Activated CD8-positive, alpha-beta T cell treated with anti-CD3 and anti-CD28 coated beads, Interleukin-2, amount 10 ng/mL, durations not matched to agents 7 days and 5 days (primary cell): ENCODE measurements around the gene HRH4. TPM values are rescaled to one million over a fixed set of nuclear protein-coding genes. Genes with fewer than 3 reads are reported as not detected.

Source experiments
- ATAC-seq: fragments of 150-1000 bp; cut with Tn5 transposase; one replicate; pipeline ENCODE4 v1.10.0; 2021; ENCODE audit warnings: moderate library complexity
- CTCF ChIA-PET: fragments of 350-600 bp; sonication (Branson Sonifier 250); formaldehyde crosslinking; loops from one replicate; lab custom pipeline; 2021; ENCODE audit warnings: antibody characterized with exemption; lab: Charles Lee
- POLR2A ChIA-PET: fragments of 350-600 bp; sonication (Branson Sonifier 250); formaldehyde crosslinking; loops from one replicate; lab custom pipeline; 2021; ENCODE audit warnings: antibody characterized with exemption; lab: Charles Lee
- DNase-seq: peaks from one replicate; pipeline ENCODE4 v3.0.0-alpha.2; 2020
- H3K27ac Mint-ChIP-seq: one replicate; pipeline ENCODE4 v1.8.0; 2021; ENCODE audit warnings: mild to moderate bottlenecking, mixed read lengths
- H3K27me3 Mint-ChIP-seq: one replicate; pipeline ENCODE4 v1.8.0; 2021; ENCODE audit warnings: low read depth, mixed read lengths
- H3K36me3 Mint-ChIP-seq: one replicate; pipeline ENCODE4 v1.8.0; 2021; ENCODE audit warnings: low read depth, mixed read lengths
- H3K4me1 Mint-ChIP-seq: one replicate; pipeline ENCODE4 v1.8.0; 2021; ENCODE audit warnings: low read depth, mixed read lengths
- H3K4me3 Mint-ChIP-seq: one replicate; pipeline ENCODE4 v1.8.0; 2021; ENCODE audit warnings: mild to moderate bottlenecking, mixed read lengths
- H3K9me3 Mint-ChIP-seq: one replicate; pipeline ENCODE4 v1.8.0; 2022; ENCODE audit warnings: mixed read lengths; ENCODE audit not compliant: insufficient read depth
- total RNA-seq, 2 experiments: library from RNA; stranded (reverse); gene quantifications; one replicate each; pipeline ENCODE4 v1.2.3, GENCODE V29; 2021

The HRH4 gene
- total RNA-seq, 2 experiments from 2014 or later: not detected

DNA sequence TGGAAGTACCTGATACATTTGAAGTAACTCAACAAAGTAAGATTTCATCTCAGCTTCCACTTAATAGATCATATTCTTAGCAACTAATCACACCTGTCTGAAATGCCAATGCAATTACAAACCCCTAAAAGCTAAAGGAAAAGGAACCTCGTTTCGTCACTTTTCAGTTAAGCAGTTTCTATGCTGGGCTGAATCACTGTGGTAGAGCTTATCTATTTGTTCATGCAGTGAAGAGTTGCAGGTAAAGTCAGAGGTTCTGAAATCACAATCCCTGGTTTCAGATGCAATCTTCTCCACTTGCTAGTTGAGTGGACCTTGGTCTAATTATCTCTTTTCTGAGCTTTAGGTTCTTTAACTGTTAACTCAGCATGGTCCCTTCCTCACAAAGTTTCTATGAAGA is 6.3 kb downstream of the HRH4 start:
- Mint-ChIP-seq H3K4me3 (no peak overlapping the region), H3K4me1 (no peaks in the 10 kb centered on the region), H3K27ac (no peak overlapping the region), H3K36me3 (no peaks in the 10 kb centered on the region), H3K9me3 (no peaks in the 10 kb centered on the region), H3K27me3 (peaks cover 3% of the 10 kb centered on the region)
- POLR2A ChIA-PET: no interaction called here
- CTCF ChIA-PET: interaction anchor here (2.1 kb wide), 1 partner anchor 22 kb away, joined by 8 read pairs; no protein-coding TSS in a partner anchor
- no peak for ATAC-seq
- DNase-seq: no peak

GRCh38 chr18:24470022-24470618 is 9.7 kb downstream of the HRH4 start:
- no peak overlapping the region for H3K27ac Mint-ChIP-seq
- CTCF ChIA-PET: no interaction called here
- no peak overlapping the region for H3K4me3 Mint-ChIP-seq
- no peaks in the 10 kb centered on the region for H3K36me3 Mint-ChIP-seq
- H3K4me1 Mint-ChIP-seq: no peaks in the 10 kb centered on the region
- DNase-seq (no peak), ATAC-seq (no peak)
- H3K27me3 Mint-ChIP-seq: peaks cover 3% of the 10 kb centered on the region
- POLR2A ChIA-PET: no interaction called here
- no peaks in the 10 kb centered on the region for H3K9me3 Mint-ChIP-seq

DNA sequence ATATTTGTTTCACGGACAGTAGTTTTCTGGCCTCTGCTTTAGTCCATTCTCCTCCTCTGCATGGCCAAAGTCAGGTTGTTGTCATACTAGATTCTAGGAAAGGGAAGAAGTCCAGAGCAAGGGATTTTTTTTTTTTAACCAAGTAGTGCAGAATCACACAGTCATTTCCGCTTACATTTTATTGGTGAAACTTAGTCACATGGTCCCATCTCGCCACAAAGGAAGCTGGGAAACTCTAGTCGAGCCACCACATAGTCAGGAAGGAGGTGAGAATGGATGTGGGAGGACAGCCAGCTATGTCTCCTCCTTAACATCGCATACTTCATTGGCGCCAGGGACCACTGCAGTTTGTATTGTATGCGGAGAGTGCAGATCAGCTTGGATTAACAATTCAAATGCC is 10.4 kb downstream of the HRH4 start:
- ATAC-seq (no peak), DNase-seq (no peak)
- Mint-ChIP-seq H3K27me3 (peaks cover 3% of the 10 kb centered on the region), H3K4me3 (no peak overlapping the region), H3K4me1 (no peaks in the 10 kb centered on the region), H3K9me3 (no peaks in the 10 kb centered on the region), H3K36me3 (no peaks in the 10 kb centered on the region), H3K27ac (no peak overlapping the region)
- ChIA-PET POLR2A (no interaction called here), CTCF (no interaction called here)

DNA sequence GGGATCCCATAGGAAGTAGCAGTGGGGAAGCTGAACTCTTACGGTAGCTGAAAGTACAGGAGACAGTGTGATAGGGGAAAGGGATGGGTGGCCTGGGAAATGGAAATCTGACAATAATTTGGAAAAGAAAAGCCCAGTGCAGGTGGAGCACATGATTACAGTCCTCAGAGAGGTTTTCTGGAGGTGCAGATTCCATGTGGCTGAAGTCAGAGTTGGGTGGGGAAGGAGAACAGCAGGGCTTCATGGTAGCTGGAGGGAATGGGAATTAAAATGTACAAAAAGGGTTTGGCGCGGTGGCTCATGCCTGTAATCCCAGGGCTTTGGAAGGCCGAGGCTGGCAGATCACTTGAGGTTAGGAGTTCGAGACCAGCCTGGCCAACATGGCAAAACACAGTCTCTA is 12.2 kb downstream of the HRH4 start:
- CTCF ChIA-PET: interaction anchor here (1.0 kb wide), 1 partner anchor 42 kb away, joined by 3 read pairs; no protein-coding TSS in a partner anchor

GRCh38 chr18:24474406-24474805 is 14.0 kb downstream of the HRH4 start:
- no peaks in the 10 kb centered on the region for H3K36me3 Mint-ChIP-seq
- no peak for ATAC-seq
- POLR2A ChIA-PET: no interaction called here

More for the DNA sequence above, 12.2 kb downstream of the HRH4 start:
- Mint-ChIP-seq H3K4me1 (no peaks in the 10 kb centered on the region), H3K36me3 (no peaks in the 10 kb centered on the region), H3K27ac (no peak overlapping the region), H3K27me3 (peaks cover 5% of the 10 kb centered on the region), H3K9me3 (no peaks in the 10 kb centered on the region), H3K4me3 (no peak overlapping the region)
- no peak for DNase-seq
- no peak for ATAC-seq
- POLR2A ChIA-PET: no interaction called here

GRCh38 chr18:24475926-24476589 is 15.6 kb downstream of the HRH4 start:
- H3K9me3 Mint-ChIP-seq: no peaks in the 10 kb centered on the region
- no peaks in the 10 kb centered on the region for H3K4me1 Mint-ChIP-seq
- no peaks in the 10 kb centered on the region for H3K36me3 Mint-ChIP-seq
- no peak overlapping the region for H3K27ac Mint-ChIP-seq
- H3K27me3 Mint-ChIP-seq: peaks cover 2% of the 10 kb centered on the region
- DNase-seq (no peak), ATAC-seq (no peak)
- POLR2A ChIA-PET: interaction anchor here (0.6 to 0.7 kb wide), 2 partner anchors 14 to 880 kb away, joined by 3 to 5 read pairs; no protein-coding TSS in a partner anchor
- CTCF ChIA-PET: interaction anchor here (0.6 to 2.7 kb wide), 2 partner anchors 13 to 42 kb away, joined by 3 to 11 read pairs; no protein-coding TSS in a partner anchor
- H3K4me3 Mint-ChIP-seq: no peak overlapping the region

More at GRCh38 chr18:24474406-24474805, 14.0 kb downstream of the HRH4 start:
- CTCF ChIA-PET: interaction anchor here (2.7 kb wide), 1 partner anchor 14 kb away, joined by 11 read pairs; no protein-coding TSS in a partner anchor
- no peaks in the 10 kb centered on the region for H3K4me1 Mint-ChIP-seq
- H3K27ac Mint-ChIP-seq: no peak overlapping the region
- no peak overlapping the region for H3K4me3 Mint-ChIP-seq
- peaks cover 2% of the 10 kb centered on the region for H3K27me3 Mint-ChIP-seq
- no peaks in the 10 kb centered on the region for H3K9me3 Mint-ChIP-seq
- no peak for DNase-seq

DNA sequence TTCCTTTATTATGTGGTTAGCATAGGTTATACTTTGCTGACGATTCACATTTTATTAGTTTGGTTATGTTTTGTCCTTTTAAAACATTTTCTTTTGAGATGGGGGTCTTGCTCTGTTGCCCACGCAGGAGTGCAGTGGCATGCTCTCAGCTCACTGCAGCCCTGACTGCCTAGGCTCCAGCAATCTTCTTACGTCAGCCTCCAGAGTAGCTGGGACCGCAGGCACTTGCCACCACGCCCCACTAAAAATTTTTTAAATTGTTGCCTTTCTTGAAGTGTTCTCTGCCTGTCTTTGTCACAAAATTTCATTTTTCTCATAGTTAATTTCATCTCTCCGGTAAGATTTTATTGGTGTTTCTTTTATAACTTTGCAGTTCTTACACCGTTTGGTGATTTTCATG is 18.9 kb downstream of the HRH4 start:
- no peaks in the 10 kb centered on the region for H3K4me1 Mint-ChIP-seq
- POLR2A ChIA-PET: no interaction called here
- CTCF ChIA-PET: no interaction called here
- H3K36me3 Mint-ChIP-seq: no peaks in the 10 kb centered on the region
- H3K4me3 Mint-ChIP-seq: no peak overlapping the region
- DNase-seq (no peak), ATAC-seq (no peak)
- H3K27me3 Mint-ChIP-seq: peaks cover 2% of the 10 kb centered on the region
- no peak overlapping the region for H3K27ac Mint-ChIP-seq
- no peaks in the 10 kb centered on the region for H3K9me3 Mint-ChIP-seq

DNA sequence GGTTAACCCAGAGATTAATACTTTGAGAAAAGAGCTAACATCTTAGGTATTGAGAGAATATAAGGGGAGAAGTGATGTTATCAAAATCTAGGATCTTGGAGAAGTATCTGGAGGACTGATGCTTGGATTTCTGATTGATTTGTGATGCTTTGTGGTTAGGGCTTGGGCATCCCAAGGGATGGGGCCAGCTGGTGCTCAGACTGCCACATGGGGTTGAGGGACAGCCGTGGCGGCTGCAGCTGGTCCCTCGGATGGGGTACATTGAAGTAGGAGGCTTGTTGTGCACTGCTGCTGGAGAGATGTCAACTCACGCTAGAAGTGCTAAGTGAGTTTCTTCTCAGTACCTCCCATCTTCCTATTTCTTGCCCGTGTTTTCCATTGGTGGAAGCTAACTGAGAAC is 22.4 kb downstream of the HRH4 start:
- ChIA-PET POLR2A (interaction anchor here (0.6 kb wide), 1 partner anchor 962 kb away, joined by 4 read pairs; no protein-coding TSS in a partner anchor), CTCF (interaction anchor here (1.0 to 1.4 kb wide), 2 partner anchors 10 to 123 kb away, joined by 4 to 5 read pairs; no protein-coding TSS in a partner anchor)
- H3K4me3 Mint-ChIP-seq: no peak overlapping the region
- ATAC-seq (no peak), DNase-seq (no peak)
- H3K4me1 Mint-ChIP-seq: no peaks in the 10 kb centered on the region
- H3K27me3 Mint-ChIP-seq: peaks cover 4% of the 10 kb centered on the region
- H3K36me3 Mint-ChIP-seq: no peaks in the 10 kb centered on the region
- no peaks in the 10 kb centered on the region for H3K9me3 Mint-ChIP-seq
- no peak overlapping the region for H3K27ac Mint-ChIP-seq

DNA sequence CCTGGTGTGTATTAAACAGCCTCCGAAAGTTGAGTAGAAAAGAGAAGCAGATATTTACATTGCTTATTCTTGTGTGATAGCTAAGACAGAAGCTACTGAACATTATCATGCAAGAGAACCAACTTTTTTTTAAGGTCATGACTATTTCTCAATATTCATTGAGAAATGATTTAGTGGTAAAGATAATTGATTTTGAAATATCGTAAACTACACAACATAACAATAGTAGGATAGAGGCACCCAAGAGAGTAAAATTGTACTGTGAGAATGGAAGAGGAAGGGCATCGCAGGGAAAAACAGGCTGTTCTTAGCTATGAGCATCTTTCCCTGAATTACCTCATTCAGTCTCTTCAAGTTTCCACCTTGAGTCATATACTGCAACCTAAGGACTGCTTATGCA is 25.2 kb downstream of the HRH4 start:
- ATAC-seq (no peak), DNase-seq (no peak)
- ChIA-PET POLR2A (no interaction called here), CTCF (interaction anchor here (1.2 to 6.6 kb wide), 2 partner anchors 21 to 124 kb away, joined by 3 to 163 read pairs; no protein-coding TSS in a partner anchor)
- Mint-ChIP-seq H3K4me1 (peaks cover 2% of the 10 kb centered on the region), H3K27ac (no peak overlapping the region), H3K4me3 (no peak overlapping the region), H3K27me3 (peaks cover 4% of the 10 kb centered on the region), H3K36me3 (no peaks in the 10 kb centered on the region), H3K9me3 (no peaks in the 10 kb centered on the region)

DNA sequence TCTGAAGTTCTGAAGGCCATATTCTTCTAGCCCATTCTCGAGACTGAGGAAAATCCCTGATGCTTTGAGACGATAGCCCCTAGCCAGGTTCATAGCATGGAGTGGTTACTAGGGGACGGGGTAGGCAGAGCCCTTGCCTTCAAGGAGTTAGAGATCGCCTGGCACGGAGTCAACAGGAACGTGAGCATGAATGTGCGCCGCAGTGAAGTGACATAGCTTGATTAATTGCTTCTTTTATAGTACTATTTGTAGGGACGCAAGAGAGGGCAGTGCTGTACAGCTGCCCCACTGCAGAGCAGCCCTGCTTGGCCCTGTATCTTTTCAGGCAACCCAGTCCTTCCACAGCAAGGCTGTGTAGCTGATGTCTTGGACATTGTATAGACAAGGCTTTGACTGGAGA is 26.2 kb downstream of the HRH4 start:
- Mint-ChIP-seq H3K9me3 (no peaks in the 10 kb centered on the region), H3K27me3 (peaks cover 5% of the 10 kb centered on the region), H3K36me3 (no peaks in the 10 kb centered on the region), H3K4me3 (no peak overlapping the region), H3K4me1 (peaks cover 3% of the 10 kb centered on the region), H3K27ac (no peak overlapping the region)
- DNase-seq: no peak
- CTCF ChIA-PET: interaction anchor here (1.1 to 6.6 kb wide), 7 partner anchors 27 to 240 kb away, joined by 3 to 163 read pairs (median 15); partner anchors contain the start of gene HRH4
- ATAC-seq: no peak
- POLR2A ChIA-PET: no interaction called here

DNA sequence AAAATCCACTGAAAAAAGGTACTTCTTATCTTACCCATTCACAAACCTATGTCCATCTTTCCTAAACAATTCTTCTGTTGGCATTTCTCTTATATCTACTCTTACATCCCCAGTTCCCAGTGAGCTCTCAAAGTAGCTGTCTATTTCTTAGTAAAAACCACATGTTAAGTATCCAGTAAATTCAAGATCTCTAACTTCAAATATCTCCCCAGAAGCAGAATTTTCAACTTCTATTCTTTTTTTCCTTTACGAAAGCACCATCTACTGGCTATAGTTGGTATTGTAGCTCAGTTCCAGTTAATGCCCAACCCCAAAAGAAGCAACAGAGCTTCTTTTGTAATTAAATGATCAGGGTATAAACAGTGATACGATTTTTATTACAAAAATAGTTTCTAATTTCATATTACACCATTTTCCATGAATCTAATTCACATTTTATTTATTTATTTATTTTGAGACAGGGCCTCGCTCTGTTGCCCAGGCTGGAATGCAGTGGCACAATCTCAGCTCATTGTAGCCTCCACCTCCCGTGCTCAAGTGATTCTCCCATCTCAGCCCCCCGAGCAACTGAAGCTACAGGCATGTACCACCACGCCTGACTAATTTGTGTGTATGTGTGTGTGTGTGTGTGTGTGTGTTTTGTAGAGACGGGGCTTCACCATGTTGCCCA is 28.5 kb downstream of the HRH4 start:
- CTCF ChIA-PET: interaction anchor here (0.7 to 6.6 kb wide), 51 partner anchors 8 to 350 kb away, joined by 3 to 163 read pairs (median 4); partner anchors contain the start of genes CABYR, HRH4, IMPACT and OSBPL1A
- ATAC-seq (no peak), DNase-seq (no peak)
- peaks cover 20% of the 10 kb centered on the region for H3K27me3 Mint-ChIP-seq
- H3K27ac Mint-ChIP-seq: no peak overlapping the region
- H3K9me3 Mint-ChIP-seq: no peaks in the 10 kb centered on the region
- no peak overlapping the region for H3K4me3 Mint-ChIP-seq
- H3K4me1 Mint-ChIP-seq: peaks cover 6% of the 10 kb centered on the region
- POLR2A ChIA-PET: interaction anchor here (0.6 kb wide), 1 partner anchor 21 kb away, joined by 3 read pairs; no protein-coding TSS in a partner anchor
- no peaks in the 10 kb centered on the region for H3K36me3 Mint-ChIP-seq
